Measurements from ENCODE around the gene SSH2. TPM values are rescaled to one million over a fixed set of nuclear protein-coding genes. Genes with fewer than 3 reads are reported as not detected.
"Not testable (repeated sequence)": the region's sequence is repeated elsewhere in the genome, so short reads cannot be mapped to it uniquely, and the experiment has no call there.

SSH2 gene
- total RNA-seq, 2 donors from 2014 or later = 41.4 to 46.8 TPM

DNA sequence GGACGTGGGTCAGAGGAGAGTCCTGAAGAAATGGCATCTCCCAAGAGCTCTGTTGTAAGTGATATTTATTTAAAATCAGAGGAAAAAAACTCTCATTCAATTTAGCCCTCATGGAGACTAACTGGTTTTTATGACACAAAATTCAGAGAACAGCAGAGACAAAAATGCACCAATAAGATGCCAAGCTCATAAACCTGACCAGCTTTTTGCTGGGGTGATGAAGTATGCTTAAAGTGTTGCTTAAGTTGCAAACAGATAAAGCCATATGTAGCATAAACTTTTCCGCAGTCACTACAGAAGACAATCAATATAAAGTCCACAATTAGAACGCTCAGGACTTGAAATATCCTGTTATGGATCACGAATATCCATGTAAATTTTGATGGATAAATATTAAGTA is 183.4 kb downstream of the SSH2 start:
- peaks cover 87% of the 10 kb centered on the region for H3K4me1 Mint-ChIP-seq (ENCODE audit: low read depth)
- H3K4me3 Mint-ChIP-seq = no peak overlapping the region
- H3K27ac Mint-ChIP-seq = peak overlapping the region; percentile 78
- peaks cover 1 to 3% of the 10 kb centered on the region in 2 donors for H3K36me3 Mint-ChIP-seq (ENCODE audit: insufficient read depth in 2 of 2)
- DNase-seq (no peak), ATAC-seq (replicated peaks in 1 of 2) (no peak)
- no peaks in the 10 kb centered on the region for H3K27me3 Mint-ChIP-seq (ENCODE audit: low read depth)
- no peaks in the 10 kb centered on the region for H3K9me3 Mint-ChIP-seq

DNA sequence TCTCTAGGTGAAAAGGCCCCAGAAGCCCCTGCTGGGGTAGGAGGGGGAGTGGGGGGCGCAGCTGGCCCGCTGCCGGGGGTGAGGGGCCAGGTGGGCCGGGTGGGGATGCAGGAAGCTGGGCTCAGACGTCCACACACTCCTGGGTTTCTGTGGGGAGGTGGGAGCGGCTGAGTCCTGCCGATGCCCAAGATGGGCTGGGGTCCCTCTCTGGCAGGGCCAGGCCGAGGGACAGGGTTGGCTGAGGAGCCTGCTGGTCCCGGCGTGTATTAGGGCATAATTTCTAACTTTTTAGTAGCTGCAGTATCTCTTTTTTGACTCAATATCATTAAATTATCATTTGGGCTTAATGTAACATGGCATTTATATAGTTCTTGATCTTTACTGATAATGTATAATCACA is 185.9 kb downstream of the SSH2 start:
- DNase-seq = no peak
- peaks cover 84% of the 10 kb centered on the region for H3K4me1 Mint-ChIP-seq (ENCODE audit: low read depth)
- no peak for ATAC-seq (replicated peaks in 1 of 2)
- no peaks in the 10 kb centered on the region for H3K27me3 Mint-ChIP-seq (ENCODE audit: low read depth)
- no peaks in the 10 kb centered on the region for H3K9me3 Mint-ChIP-seq
- H3K36me3 Mint-ChIP-seq (ENCODE audit: insufficient read depth in 2 of 2) = peaks cover 0 to 4% of the 10 kb centered on the region in 2 donors
- no peak overlapping the region for H3K4me3 Mint-ChIP-seq
- peak overlapping the region; percentile 63 for H3K27ac Mint-ChIP-seq

GRCh38 chr17:29742210-29742513 is 187.9 kb downstream of the SSH2 start:
- Mint-ChIP-seq H3K36me3 (ENCODE audit: insufficient read depth in 2 of 2) (peaks cover 0 to 4% of the 10 kb centered on the region in 2 donors), H3K4me3 (peak overlapping the region in 1 of 2 donors; percentile 32), H3K27me3 (ENCODE audit: low read depth) (no peaks in the 10 kb centered on the region), H3K9me3 (no peaks in the 10 kb centered on the region), H3K4me1 (ENCODE audit: low read depth) (peaks cover 65% of the 10 kb centered on the region), H3K27ac (no peak overlapping the region)
- no peak for DNase-seq
- ATAC-seq (replicated peaks in 1 of 2) = no peak

GRCh38 chr17:29740017-29740416 is 190.0 kb downstream of the SSH2 start:
- peaks cover 49% of the 10 kb centered on the region for H3K4me1 Mint-ChIP-seq (ENCODE audit: low read depth)
- H3K9me3 Mint-ChIP-seq = no peaks in the 10 kb centered on the region
- ATAC-seq (replicated peaks in 1 of 2) = no peak
- H3K36me3 Mint-ChIP-seq (ENCODE audit: insufficient read depth in 2 of 2) = peaks cover 2 to 3% of the 10 kb centered on the region in 2 donors
- H3K27ac Mint-ChIP-seq = peak overlapping the region; percentile 92
- DNase-seq = no peak
- H3K4me3 Mint-ChIP-seq = no peak overlapping the region
- no peaks in the 10 kb centered on the region for H3K27me3 Mint-ChIP-seq (ENCODE audit: low read depth)

GRCh38 chr17:29734640-29735039 is 195.4 kb downstream of the SSH2 start:
- Mint-ChIP-seq H3K27ac (peak overlapping the region; percentile 46), H3K36me3 (ENCODE audit: insufficient read depth in 2 of 2) (peaks cover 1 to 5% of the 10 kb centered on the region in 2 donors), H3K27me3 (ENCODE audit: low read depth) (no peaks in the 10 kb centered on the region), H3K4me1 (ENCODE audit: low read depth) (peaks cover 23% of the 10 kb centered on the region), H3K9me3 (no peaks in the 10 kb centered on the region), H3K4me3 (no peak overlapping the region)
- no peak for ATAC-seq (replicated peaks in 1 of 2)
- no peak for DNase-seq

DNA sequence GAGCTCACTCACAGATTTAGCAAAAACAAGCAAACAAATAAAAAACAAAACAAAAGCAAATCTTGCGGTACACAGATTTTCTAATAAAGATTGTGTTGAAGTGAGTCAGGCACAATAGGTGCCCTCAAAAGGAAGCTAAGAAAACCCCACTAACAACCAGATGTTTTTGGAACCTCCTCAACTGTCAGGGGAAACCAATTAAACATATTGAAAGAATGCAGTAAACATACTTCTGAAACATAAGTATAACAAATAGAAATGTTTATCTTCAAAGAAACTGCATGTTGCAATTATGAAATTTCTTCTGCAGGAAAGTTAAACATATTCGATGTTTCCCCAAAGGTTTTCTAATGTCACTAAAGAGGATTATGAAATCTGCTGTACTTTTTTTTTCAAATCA is 196.9 kb downstream of the SSH2 start:
- Mint-ChIP-seq H3K4me3 (no peak overlapping the region), H3K4me1 (ENCODE audit: low read depth) (peaks cover 36% of the 10 kb centered on the region), H3K27me3 (ENCODE audit: low read depth) (no peaks in the 10 kb centered on the region), H3K9me3 (peaks cover 2 to 7% of the 10 kb centered on the region in 2 donors), H3K27ac (peak overlapping the region; percentile 14), H3K36me3 (ENCODE audit: insufficient read depth in 2 of 2) (peaks cover 7 to 16% of the 10 kb centered on the region in 2 donors)
- DNase-seq (no peak), ATAC-seq (replicated peaks in 1 of 2) (no peak)

DNA sequence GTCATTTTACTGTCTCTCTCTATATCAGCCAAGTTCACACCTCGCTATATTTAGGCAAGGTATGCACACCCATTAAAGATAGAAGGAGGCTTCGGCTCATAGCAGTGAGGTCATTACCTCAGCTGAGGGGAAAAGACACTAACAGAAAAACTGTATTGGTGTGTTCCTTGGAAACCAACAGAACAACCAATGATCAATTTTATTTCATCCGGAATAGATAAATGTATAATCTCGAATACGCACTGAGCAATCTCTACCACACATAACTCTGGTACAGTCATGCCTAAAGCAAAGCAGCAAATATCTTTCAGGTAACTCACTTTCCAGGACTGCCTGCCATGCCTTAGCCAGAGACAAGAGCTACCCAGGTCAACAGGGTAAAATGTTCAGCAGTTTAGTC is 197.4 kb downstream of the SSH2 start:
- peaks cover 3 to 10% of the 10 kb centered on the region in 2 donors for H3K9me3 Mint-ChIP-seq
- no peak for DNase-seq
- peaks cover 8 to 19% of the 10 kb centered on the region in 2 donors for H3K36me3 Mint-ChIP-seq (ENCODE audit: insufficient read depth in 2 of 2)
- H3K27me3 Mint-ChIP-seq (ENCODE audit: low read depth) = no peaks in the 10 kb centered on the region
- H3K27ac Mint-ChIP-seq = peak overlapping the region; percentile 14
- no peak overlapping the region for H3K4me3 Mint-ChIP-seq
- no peak for ATAC-seq (replicated peaks in 1 of 2)
- peaks cover 41% of the 10 kb centered on the region for H3K4me1 Mint-ChIP-seq (ENCODE audit: low read depth)

DNA sequence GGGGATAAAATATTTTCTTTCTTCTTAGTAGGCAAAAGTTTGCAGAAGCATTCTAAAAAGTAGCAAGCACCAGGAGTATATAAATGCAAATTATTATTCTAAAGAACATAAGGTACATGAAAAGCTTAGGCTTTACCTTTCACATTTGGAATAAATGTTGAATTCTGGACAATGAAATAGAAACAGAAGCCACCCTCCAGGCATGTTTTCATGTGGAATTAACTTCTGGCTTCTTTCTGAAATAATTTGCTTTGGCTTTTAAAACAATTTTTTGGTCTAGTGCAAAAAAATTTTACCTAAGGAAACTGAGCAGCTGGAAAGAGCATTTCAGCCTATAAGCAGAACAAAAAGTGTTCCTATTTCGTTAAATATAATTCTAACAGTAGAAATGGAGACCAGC is 197.8 kb downstream of the SSH2 start:
- DNase-seq (no peak), ATAC-seq (replicated peaks in 1 of 2) (no peak)
- no peak overlapping the region for H3K4me3 Mint-ChIP-seq
- H3K27me3 Mint-ChIP-seq (ENCODE audit: low read depth) = no peaks in the 10 kb centered on the region
- H3K36me3 Mint-ChIP-seq (ENCODE audit: insufficient read depth in 2 of 2) = peaks cover 9 to 20% of the 10 kb centered on the region in 2 donors
- H3K9me3 Mint-ChIP-seq = peaks cover 4 to 11% of the 10 kb centered on the region in 2 donors
- H3K27ac Mint-ChIP-seq = no peak overlapping the region
- peaks cover 45% of the 10 kb centered on the region for H3K4me1 Mint-ChIP-seq (ENCODE audit: low read depth)

DNA sequence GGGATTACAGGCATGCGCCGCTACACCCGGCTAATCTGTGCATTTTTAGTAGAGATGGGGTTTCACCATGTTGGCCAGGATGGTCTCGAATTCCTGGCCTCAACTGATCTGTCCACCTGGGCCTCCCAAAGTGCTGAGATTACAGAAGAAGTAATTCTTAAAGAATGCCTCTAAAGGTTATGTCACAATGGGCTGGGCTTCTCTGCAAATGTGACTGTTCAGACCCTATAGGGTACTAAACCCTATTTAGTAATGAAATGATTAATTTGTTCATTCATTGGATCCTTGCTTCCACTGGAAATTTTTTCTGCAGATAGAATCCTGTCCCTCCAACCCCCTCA is 198.5 kb downstream of the SSH2 start:
- DNase-seq = no peak
- Mint-ChIP-seq H3K36me3 (ENCODE audit: insufficient read depth in 2 of 2) (peaks cover 9 to 20% of the 10 kb centered on the region in 2 donors), H3K27me3 (ENCODE audit: low read depth) (no peaks in the 10 kb centered on the region), H3K4me1 (ENCODE audit: low read depth) (peaks cover 52% of the 10 kb centered on the region), H3K9me3 (peaks cover 4 to 11% of the 10 kb centered on the region in 2 donors), H3K27ac (no peak overlapping the region), H3K4me3 (no peak overlapping the region)
- no peak for ATAC-seq (replicated peaks in 1 of 2)

GRCh38 chr17:29728490-29728889 is 201.5 kb downstream of the SSH2 start:
- Mint-ChIP-seq H3K36me3 (ENCODE audit: insufficient read depth in 2 of 2) (peaks cover 9 to 21% of the 10 kb centered on the region in 2 donors), H3K4me3 (no peak overlapping the region), H3K27ac (peak overlapping the region; percentile 86), H3K9me3 (peaks cover 4 to 11% of the 10 kb centered on the region in 2 donors), H3K27me3 (ENCODE audit: low read depth) (no peaks in the 10 kb centered on the region), H3K4me1 (ENCODE audit: low read depth) (peaks cover 65% of the 10 kb centered on the region)
- ATAC-seq (replicated peaks in 1 of 2) = no peak
- no peak for DNase-seq

- no peak for DNase-seq
- Mint-ChIP-seq H3K4me3 (peak overlapping the region; percentile 51 to 70), H3K36me3 (ENCODE audit: insufficient read depth in 2 of 2) (peaks cover 9 to 21% of the 10 kb centered on the region in 2 donors)
Observed at GRCh38 chr17:29726715-29727252, 203.2 kb downstream of the SSH2 start.

GRCh38 chr17:29725408-29725807 is 204.6 kb downstream of the SSH2 start:
- peaks cover 9 to 19% of the 10 kb centered on the region in 2 donors for H3K36me3 Mint-ChIP-seq (ENCODE audit: insufficient read depth in 2 of 2)

More at GRCh38 chr17:29726715-29727252, 203.2 kb downstream of the SSH2 start:
- Mint-ChIP-seq H3K4me1 (ENCODE audit: low read depth) (peaks cover 72% of the 10 kb centered on the region), H3K27me3 (ENCODE audit: low read depth) (no peaks in the 10 kb centered on the region), H3K9me3 (peaks cover 4 to 11% of the 10 kb centered on the region in 2 donors), H3K27ac (peak overlapping the region; percentile 66)
- ATAC-seq (replicated peaks in 1 of 2) = peak in 1 of 2 donors; percentile 17

DNA sequence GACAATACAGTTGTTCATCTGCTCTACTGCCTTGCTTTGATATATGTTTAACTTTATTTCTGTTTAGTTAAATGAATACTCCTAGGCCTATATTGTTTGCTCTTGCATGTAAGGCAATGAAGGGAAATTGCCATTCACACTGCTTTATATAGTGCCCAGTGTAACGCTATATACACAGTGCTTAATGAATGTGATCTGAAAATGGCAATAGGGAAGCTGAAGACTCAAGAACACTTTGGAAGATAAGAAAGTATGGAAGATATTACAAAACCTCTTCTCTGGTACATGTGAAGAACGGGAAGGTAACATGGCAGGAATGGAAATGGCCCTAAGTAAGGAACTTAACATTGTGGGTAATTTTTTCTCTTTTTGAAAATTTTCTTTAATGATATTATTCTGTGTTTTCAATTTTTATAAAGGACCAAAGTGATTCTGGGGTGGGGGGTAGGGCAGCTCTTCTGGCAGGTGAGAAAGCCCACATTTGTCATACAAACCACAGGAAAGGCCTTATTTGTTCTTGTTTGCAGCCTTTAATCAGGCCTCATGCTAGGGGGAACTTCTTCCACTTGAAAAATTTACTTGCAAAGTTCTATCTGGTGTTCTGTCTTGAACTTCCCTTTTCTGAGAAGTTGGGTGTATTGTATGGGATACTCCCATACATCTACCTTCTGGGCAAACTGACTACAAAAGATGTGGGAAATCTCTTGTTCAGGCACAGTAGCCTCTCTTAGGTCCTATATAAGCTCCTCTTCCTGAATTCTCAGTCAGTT is 206.6 kb downstream of the SSH2 start:
- Mint-ChIP-seq H3K4me3 (peak overlapping the region; percentile 58 to 79), H3K4me1 (ENCODE audit: low read depth) (peaks cover 74% of the 10 kb centered on the region), H3K36me3 (ENCODE audit: insufficient read depth in 2 of 2) (peaks cover 3 to 10% of the 10 kb centered on the region in 2 donors), H3K9me3 (peaks cover 2 to 7% of the 10 kb centered on the region in 2 donors), H3K27ac (peak overlapping the region; percentile 72), H3K27me3 (ENCODE audit: low read depth) (no peaks in the 10 kb centered on the region)
- ATAC-seq (replicated peaks in 1 of 2) (peak; percentile 50 to 54), DNase-seq (no peak)

More at GRCh38 chr17:29725408-29725807, 204.6 kb downstream of the SSH2 start:
- peak overlapping the region; percentile 39 for H3K27ac Mint-ChIP-seq
- peaks cover 4 to 11% of the 10 kb centered on the region in 2 donors for H3K9me3 Mint-ChIP-seq
- not testable (repeated sequence) for ATAC-seq (replicated peaks in 1 of 2); H3K4me3 Mint-ChIP-seq; DNase-seq; H3K27me3 Mint-ChIP-seq (ENCODE audit: low read depth)
- H3K4me1 Mint-ChIP-seq (ENCODE audit: low read depth) = peaks cover 86% of the 10 kb centered on the region

All from activated T-cell treated with anti-CD3 and anti-CD28 coated beads, Interleukin-2, amount 50 U/mL, for 72 hours (primary cell).